ENCODE results near the gene PTPN12.

PTPN12 gene

DNA sequence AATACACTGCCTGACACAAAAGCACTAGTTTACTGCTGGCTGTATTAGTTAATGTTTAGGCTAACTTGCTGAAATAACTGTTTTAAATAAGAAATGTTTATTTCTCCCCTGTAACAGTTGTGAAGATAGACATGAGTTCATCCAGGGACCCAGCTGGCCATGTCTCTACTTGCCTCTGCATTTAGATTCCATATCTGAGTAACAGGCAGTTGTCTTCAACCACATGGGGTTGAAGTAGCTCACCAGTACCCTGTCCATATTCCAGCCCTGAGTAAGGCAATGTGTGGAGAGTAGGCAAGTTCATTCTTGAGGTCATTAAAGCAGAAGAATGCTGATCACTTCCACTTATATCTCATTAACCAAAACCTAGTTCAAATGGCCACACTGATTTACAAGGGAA lies 128.1 kb downstream of the PTPN12 start:
- no peak for DNase-seq (ENCODE audit: low read depth)

DNA sequence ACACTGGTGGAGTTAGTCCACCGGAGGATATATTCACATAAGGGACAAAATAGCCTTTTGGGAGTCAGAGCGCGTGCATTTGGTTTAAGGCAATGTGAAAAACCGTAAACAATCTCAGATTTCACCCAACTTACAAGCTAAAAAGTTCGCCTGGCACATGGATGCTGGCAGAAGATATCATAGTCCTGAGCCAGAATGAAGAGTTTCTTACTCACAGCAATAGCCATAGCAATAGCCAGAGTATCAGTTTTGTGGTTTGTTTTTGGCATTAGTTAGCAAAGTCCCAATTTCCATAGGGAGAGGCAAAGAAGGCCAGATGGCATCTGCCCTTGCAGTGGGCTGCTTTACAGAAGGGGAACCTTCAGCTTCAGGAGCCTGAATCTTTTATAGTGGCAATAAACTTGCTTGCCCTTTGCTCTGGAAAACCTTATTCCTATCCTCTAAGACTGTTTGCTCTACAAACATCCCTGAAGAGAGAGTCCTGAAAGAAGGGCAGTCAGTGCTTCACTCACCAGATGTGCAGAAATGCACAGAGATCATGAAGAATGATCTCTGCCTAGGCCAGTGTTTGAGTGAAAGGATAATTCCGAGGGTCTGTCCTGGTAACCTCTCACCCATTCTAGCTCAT lies 130.5 kb downstream of the PTPN12 start:
- DNase-seq (ENCODE audit: low read depth) = no peak

GRCh38 chr7:77674878-77675277 lies 137.8 kb downstream of the PTPN12 start:
- DNase-seq (ENCODE audit: low read depth) = no peak

DNA sequence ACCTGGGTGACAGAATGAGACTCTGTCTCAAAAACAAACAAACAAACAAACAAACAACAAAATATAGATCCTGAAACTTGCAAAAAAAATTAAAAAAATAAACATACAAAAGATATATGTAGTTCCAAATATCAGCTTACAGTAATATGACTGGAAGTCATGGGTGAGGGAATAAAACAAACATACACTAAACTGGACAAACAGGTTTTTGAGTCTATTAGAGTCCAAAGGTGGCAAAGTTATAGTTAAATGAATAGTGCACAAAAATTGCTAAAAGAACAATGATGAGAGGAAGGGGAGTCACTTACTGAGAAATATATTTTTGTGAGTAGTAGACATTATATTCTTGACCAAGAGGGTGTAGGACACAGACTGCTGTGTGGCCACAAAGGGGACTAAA lies 142.5 kb downstream of the PTPN12 start:
- no peak for DNase-seq (ENCODE audit: low read depth)

GRCh38 chr7:77680266-77680665 lies 143.2 kb downstream of the PTPN12 start:
- DNase-seq (ENCODE audit: low read depth) = no peak

- DNase-seq (ENCODE audit: low read depth) = peak; percentile 72
Observed at GRCh38 chr7:77684030-77684429, 146.9 kb downstream of the PTPN12 start.

GRCh38 chr7:77685233-77685632 lies 148.1 kb downstream of the PTPN12 start:
- no peak for DNase-seq (ENCODE audit: low read depth)

- no peak for DNase-seq (ENCODE audit: low read depth)
Observed at GRCh38 chr7:77687100-77687746, 150.1 kb downstream of the PTPN12 start.

GRCh38 chr7:77687747-77688144 lies 150.7 kb downstream of the PTPN12 start:
- no peak for DNase-seq (ENCODE audit: low read depth)

All from non-pigmented ciliary epithelial cell (primary cell).